HL-60 (cell line): ENCODE measurements around the gene CMC1.

Experiments
- CTCF ChIP-seq: IDR thresholded peaks from one replicate; pipeline ENCODE4 v1.5.1; 2011; ENCODE audit warnings: low read length, control low read depth, inconsistent platforms; ENCODE audit not compliant: insufficient read depth
- POLR2AphosphoS5 ChIP-seq: IDR thresholded peaks from 2 replicates; pipeline ENCODE4 v1.6.1; 2012; ENCODE audit warnings: low read depth
- REST ChIP-seq: IDR thresholded peaks from 2 replicates; pipeline ENCODE4 v1.6.1; 2012; ENCODE audit warnings: low read depth; ENCODE audit not compliant: insufficient replicate concordance

GRCh38 chr3:28240441-28240840 lies 978 bp upstream of the CMC1 start:
- no peak for TF ChIP-seq CTCF
- TF ChIP-seq POLR2AphosphoS5: no peak
- no peak for TF ChIP-seq REST
